ENCODE data around the gene SBF2. TPM values are rescaled to one million over a fixed set of nuclear protein-coding genes. Genes with fewer than 3 reads are reported as not detected.

SBF2 gene
- total and polyA plus RNA-seq, 2 donors (not counting 3 experiments of a cell fraction or from before 2014, with no cell fraction given) = 15.4 to 42.4 TPM

DNA sequence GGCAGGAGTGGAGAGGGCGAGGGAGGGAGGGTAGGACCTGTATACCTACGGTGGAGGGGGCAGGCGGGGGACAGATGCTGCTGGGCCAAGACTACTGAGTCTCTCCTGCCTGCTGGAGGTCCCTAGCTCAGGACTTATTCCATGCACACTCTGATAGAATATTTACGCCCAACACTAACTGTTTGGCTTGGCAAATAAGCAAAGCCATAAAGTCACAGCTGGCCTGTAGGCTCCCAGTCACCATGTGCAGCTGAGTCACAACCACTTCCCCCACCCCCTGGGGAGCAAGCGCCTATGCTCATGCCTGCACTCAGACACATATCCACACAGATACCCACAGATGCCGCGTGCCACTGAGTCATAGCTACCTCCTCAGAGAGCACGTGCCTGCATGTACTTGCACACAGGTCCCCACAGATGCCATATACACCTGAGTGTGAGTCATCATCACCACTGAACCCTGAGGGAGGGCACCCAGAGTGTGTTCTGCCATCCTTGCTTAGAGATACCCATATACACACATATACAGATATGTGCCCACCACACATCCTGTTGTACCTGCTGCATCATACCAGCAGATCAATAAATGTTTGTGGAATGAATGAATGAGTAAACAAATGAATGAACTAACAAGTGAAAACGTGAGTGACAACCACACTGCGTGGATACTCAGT lies 534.4 kb downstream of the SBF2 start:
- Histone ChIP-seq H2AFZ (ENCODE audit: low read depth, low read length) (no peak overlapping the region), H3K36me3 (ENCODE audit: control insufficient read depth in 2 of 2, extremely low read depth in 1 of 2, insufficient read depth in 2 of 2, low read length in 2 of 2) (no peaks in the 10 kb centered on the region), H3K27ac (ENCODE audit: insufficient read depth, low read depth, low read length) (peak overlapping the region; percentile 67), H3K4me2 (ENCODE audit: insufficient read depth, low read length) (no peak overlapping the region), H3K27me3 (ENCODE audit: control insufficient read depth in 2 of 2, insufficient read depth in 2 of 2, low read length in 2 of 2) (no peaks in the 10 kb centered on the region), H3K9me3 (replicated peaks; ENCODE audit: control insufficient read depth, insufficient read depth, low read length) (no peaks in the 10 kb centered on the region), H3K79me2 (ENCODE audit: control insufficient read depth, insufficient read depth, low read length) (no peaks in the 10 kb centered on the region), H3K4me1 (ENCODE audit: control insufficient read depth, extremely low read depth, insufficient read depth, low read length) (peaks cover 33% of the 10 kb centered on the region), H4K20me1 (replicated peaks; ENCODE audit: control insufficient read depth, extremely low read depth, insufficient read depth, low read length) (no peaks in the 10 kb centered on the region), H3K4me3 (replicated peaks in 1 of 3; ENCODE audit: insufficient read depth in 1 of 3, low read depth in 1 of 3, low read length in 3 of 3) (no peak overlapping the region), H3K9me1 (replicated peaks; ENCODE audit: control insufficient read depth, extremely low read depth, insufficient read depth, low read length) (no peaks in the 10 kb centered on the region), H3K9ac (replicated peaks; ENCODE audit: extremely low read depth, insufficient read depth, low read length) (peak overlapping the region; percentile 83)
- intact Hi-C loops (cut with micrococcal nuclease) (loop anchor here (1.0 to 5.0 kb wide), 11 partner anchors 93 to 895 kb away; no protein-coding TSS in a partner anchor), dilution Hi-C loops (cut with MboI; ENCODE audit: extremely low pct_ligation_motif_present, low sequenced_read_pairs) (no loop called here)
- TF ChIP-seq, protein P1, sequence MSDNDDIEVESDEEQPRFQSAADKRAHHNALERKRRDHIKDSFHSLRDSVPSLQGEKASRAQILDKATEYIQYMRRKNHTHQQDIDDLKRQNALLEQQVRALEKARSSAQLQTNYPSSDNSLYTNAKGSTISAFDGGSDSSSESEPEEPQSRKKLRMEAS (IDR thresholded peaks at IDR 0.05; ENCODE audit: insufficient read depth, insufficient read length) = peak; percentile 96
- peak; percentile 50 for TF ChIP-seq GATA2 (IDR thresholded peaks at IDR 0.05; ENCODE audit: insufficient read depth, insufficient read length, low read depth, low read length)
- TF ChIP-seq POLR2AphosphoS5 (IDR thresholded peaks at IDR 0.05; ENCODE audit: insufficient read depth, low read depth, low read length) = peak; percentile 99
- peak; percentile 96 for TF ChIP-seq JUN (IDR thresholded peaks at IDR 0.05; ENCODE audit: borderline replicate concordance, insufficient read depth, insufficient read length, low read depth)
- peak; percentile 100 for TF ChIP-seq MYC (IDR thresholded peaks at IDR 0.05; ENCODE audit: low read depth, low read length)
- TF ChIP-seq POLR2A (IDR thresholded peaks at IDR 0.05; ENCODE audit: low read depth, low read length) = peak; percentile 56
- TF ChIP-seq FOS (IDR thresholded peaks at IDR 0.05; ENCODE audit: borderline replicate concordance, insufficient read depth, low read length) = peak; percentile 100
- TF ChIP-seq, protein P2, sequence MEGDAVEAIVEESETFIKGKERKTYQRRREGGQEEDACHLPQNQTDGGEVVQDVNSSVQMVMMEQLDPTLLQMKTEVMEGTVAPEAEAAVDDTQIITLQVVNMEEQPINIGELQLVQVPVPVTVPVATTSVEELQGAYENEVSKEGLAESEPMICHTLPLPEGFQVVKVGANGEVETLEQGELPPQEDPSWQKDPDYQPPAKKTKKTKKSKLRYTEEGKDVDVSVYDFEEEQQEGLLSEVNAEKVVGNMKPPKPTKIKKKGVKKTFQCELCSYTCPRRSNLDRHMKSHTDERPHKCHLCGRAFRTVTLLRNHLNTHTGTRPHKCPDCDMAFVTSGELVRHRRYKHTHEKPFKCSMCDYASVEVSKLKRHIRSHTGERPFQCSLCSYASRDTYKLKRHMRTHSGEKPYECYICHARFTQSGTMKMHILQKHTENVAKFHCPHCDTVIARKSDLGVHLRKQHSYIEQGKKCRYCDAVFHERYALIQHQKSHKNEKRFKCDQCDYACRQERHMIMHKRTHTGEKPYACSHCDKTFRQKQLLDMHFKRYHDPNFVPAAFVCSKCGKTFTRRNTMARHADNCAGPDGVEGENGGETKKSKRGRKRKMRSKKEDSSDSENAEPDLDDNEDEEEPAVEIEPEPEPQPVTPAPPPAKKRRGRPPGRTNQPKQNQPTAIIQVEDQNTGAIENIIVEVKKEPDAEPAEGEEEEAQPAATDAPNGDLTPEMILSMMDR (IDR thresholded peaks at IDR 0.05; ENCODE audit: extremely low read depth in 1 of 2, insufficient read depth in 1 of 2, low read depth in 1 of 2, low read length in 2 of 2) = no peak
- TF ChIP-seq EZH2 (IDR thresholded peaks at IDR 0.05; ENCODE audit: borderline replicate concordance, low read depth, low read length, severe bottlenecking) = no peak
- no TSS peak for BruUV-seq (replicated peaks)
- POLR2A ChIA-PET = interaction anchor here (0.7 to 3.4 kb wide), 6 partner anchors 40 to 566 kb away, joined by 3 to 43 read pairs (median 6); partner anchors contain the start of genes ADM and SWAP70
- DNase-seq (ENCODE audit: low read depth, low spot score) = peak; percentile 99
- CTCF ChIA-PET = interaction anchor here (0.8 to 5.2 kb wide), 24 partner anchors 9 to 975 kb away, joined by 3 to 104 read pairs (median 4); partner anchors contain the start of genes ADM and WEE1
- FAIRE-seq = peak; percentile 93
